ENCODE measurements around the gene ATRAID.
"Not testable (repeated sequence)": the region's sequence is repeated elsewhere in the genome, so short reads cannot be mapped to it uniquely, and the experiment has no call there.

ATRAID gene

DNA sequence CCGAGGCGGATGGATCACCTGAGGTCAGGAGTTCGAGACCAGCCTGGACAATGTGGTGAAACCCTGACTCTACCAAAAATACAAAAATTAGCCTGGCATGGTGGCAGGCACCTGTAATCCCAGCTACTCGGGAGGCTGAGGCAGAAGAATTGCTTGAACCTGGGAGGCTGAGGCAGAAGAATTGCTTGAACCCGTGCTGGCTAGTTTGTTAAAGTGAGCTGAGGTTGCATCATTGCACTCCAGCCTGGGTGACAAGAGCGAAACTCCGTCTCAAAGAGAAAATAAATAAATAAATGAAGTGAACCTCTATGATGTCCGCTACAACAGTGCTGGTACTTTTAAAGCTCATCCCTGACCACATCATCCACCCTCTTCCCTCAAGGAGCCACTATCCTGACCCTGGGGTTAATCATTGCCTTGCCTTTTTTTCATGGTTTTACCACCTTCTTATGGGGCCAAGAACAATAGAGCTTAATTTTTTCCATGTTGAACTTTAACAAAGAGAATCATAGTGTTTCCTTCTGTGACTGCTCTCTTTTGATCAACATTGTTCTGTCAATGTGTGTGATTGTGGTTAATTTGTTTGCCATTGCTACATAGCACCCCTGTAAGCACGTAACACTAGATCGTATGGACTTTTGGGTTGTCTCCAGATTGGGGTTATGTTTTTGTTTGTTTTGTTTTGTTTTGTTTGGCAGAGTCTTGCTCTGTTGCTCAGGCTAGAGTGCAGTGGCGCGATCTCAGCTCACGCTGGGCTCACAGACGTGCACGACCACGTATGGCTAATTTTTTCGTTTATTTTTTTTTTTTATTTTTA, 17.1 kb upstream of the ATRAID start:
- H3K4me1 ChIP-seq (ENCODE audit: control insufficient read depth, insufficient read depth, low read length): no peaks in the 10 kb centered on the region
- H3K27ac ChIP-seq (ENCODE audit: insufficient read depth, low read depth, low read length, poor library complexity, severe bottlenecking): no peak overlapping the region
- no peaks in the 10 kb centered on the region for H3K9me3 ChIP-seq (ENCODE audit: control insufficient read depth, low read length)
- WGBS, 2 experiments: 87 to 90% methylated on average over 17 of the region's 17 CpGs
- H3K36me3 ChIP-seq (ENCODE audit: control insufficient read depth, insufficient read depth, low read length): no peaks in the 10 kb centered on the region
- no peaks in the 10 kb centered on the region for H3K27me3 ChIP-seq (ENCODE audit: control insufficient read depth, insufficient read depth, low read length, poor library complexity, severe bottlenecking)
- H3K4me3 ChIP-seq (ENCODE audit: insufficient read depth, low read depth, low read length): no peak overlapping the region

DNA sequence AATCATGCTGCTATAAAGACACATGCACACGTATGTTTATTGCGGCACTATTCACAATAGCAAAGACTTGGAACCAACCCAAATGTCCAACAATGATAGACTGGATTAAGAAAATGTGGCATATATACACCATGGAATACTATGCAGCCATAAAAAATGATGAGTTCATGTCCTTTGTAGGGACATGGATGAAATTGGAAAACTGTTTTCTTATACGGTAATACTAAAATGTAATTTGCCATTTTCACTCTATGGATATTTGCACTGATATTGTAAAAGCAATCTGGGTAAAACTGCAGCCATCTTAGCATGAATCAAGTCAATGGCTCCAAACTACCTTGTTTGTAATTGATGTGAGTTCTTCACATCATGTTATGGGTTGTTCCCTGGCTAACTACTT, 16.0 kb upstream of the ATRAID start:
- not testable (repeated sequence) for H3K36me3 ChIP-seq (ENCODE audit: control insufficient read depth, insufficient read depth, low read length); H3K27me3 ChIP-seq (ENCODE audit: control insufficient read depth, insufficient read depth, low read length, poor library complexity, severe bottlenecking); H3K9me3 ChIP-seq (ENCODE audit: control insufficient read depth, low read length); H3K27ac ChIP-seq (ENCODE audit: insufficient read depth, low read depth, low read length, poor library complexity, severe bottlenecking); H3K4me1 ChIP-seq (ENCODE audit: control insufficient read depth, insufficient read depth, low read length); H3K4me3 ChIP-seq (ENCODE audit: insufficient read depth, low read depth, low read length)
- WGBS, 2 experiments: 93 to 100% methylated on average over 1 of the region's 3 CpGs

DNA sequence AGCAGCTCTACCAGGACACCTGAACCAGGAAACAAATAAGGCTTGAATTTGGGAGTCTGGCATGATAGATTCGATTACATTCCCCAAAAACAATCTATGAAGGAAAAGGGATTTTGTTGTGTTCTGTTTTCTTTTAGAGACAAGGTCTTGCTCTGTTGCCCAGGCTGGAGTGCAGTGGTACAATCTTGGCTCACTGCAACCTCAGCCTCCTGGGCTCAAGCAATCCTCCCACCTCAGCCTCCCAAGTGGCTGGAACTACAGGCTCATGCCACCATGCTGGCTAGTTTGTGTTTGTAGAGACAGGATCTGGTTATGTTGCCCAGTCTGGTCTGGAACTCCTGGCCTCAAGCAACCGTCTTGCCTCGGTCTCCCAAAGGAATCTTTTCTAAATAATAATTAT, 13.8 kb upstream of the ATRAID start:
- not testable (repeated sequence) for H3K4me1 ChIP-seq (ENCODE audit: control insufficient read depth, insufficient read depth, low read length); H3K4me3 ChIP-seq (ENCODE audit: insufficient read depth, low read depth, low read length); H3K27ac ChIP-seq (ENCODE audit: insufficient read depth, low read depth, low read length, poor library complexity, severe bottlenecking); H3K27me3 ChIP-seq (ENCODE audit: control insufficient read depth, insufficient read depth, low read length, poor library complexity, severe bottlenecking); H3K36me3 ChIP-seq (ENCODE audit: control insufficient read depth, insufficient read depth, low read length); H3K9me3 ChIP-seq (ENCODE audit: control insufficient read depth, low read length)
- 82 to 95% methylated on average over 3 of the region's 3 CpGs for WGBS, 2 experiments

DNA sequence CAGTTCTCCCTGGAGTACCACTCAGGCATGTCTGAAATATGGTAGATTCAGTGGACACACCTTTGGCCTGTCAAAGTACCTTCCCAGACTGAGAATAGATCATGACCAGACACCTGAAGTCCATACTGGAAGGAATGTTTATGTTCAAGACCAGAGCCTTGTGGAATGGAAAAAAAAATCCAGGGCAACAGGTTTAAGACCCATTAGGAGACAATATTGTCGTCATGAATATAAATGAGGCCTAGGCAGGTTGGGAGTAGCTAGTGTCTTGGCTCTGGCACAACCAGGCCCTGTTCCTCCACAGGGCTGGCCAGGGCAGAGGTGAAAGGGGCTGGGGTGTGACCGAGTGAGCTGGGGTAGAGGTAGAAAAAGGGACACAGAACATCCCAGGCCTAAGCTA, 13.2 kb upstream of the ATRAID start:
- no peaks in the 10 kb centered on the region for H3K4me1 ChIP-seq (ENCODE audit: control insufficient read depth, insufficient read depth, low read length)
- peaks cover 8% of the 10 kb centered on the region for H3K36me3 ChIP-seq (ENCODE audit: control insufficient read depth, insufficient read depth, low read length)
- H3K4me3 ChIP-seq (ENCODE audit: insufficient read depth, low read depth, low read length): no peak overlapping the region
- WGBS, 2 experiments: 84 to 90% methylated on average over 2 of the region's 2 CpGs
- H3K9me3 ChIP-seq (ENCODE audit: control insufficient read depth, low read length): no peaks in the 10 kb centered on the region
- H3K27me3 ChIP-seq (ENCODE audit: control insufficient read depth, insufficient read depth, low read length, poor library complexity, severe bottlenecking): no peaks in the 10 kb centered on the region
- no peak overlapping the region for H3K27ac ChIP-seq (ENCODE audit: insufficient read depth, low read depth, low read length, poor library complexity, severe bottlenecking)

DNA sequence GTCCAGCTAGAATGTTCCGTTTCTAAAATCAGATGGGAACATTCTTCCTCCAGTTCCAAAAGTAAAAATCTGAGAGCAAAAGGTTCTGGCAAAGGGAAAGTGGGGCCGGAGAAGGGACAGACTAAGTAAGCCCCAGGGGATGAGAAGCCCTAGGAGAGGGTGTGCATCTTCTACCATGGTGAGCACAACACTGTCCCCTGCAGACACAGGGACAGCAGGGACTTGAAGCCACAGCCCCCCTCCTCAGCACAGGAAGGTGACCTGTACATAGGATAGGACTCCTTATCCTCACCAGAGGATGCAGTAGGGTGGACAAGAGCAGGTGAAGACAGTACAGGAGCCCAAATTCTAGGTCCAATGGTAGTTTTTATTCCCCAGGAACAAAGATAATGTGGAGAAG, 12.6 kb upstream of the ATRAID start:
- no peak overlapping the region for H3K4me3 ChIP-seq (ENCODE audit: insufficient read depth, low read depth, low read length)
- H3K9me3 ChIP-seq (ENCODE audit: control insufficient read depth, low read length): no peaks in the 10 kb centered on the region
- H3K4me1 ChIP-seq (ENCODE audit: control insufficient read depth, insufficient read depth, low read length): no peaks in the 10 kb centered on the region
- no peaks in the 10 kb centered on the region for H3K27me3 ChIP-seq (ENCODE audit: control insufficient read depth, insufficient read depth, low read length, poor library complexity, severe bottlenecking)
- H3K27ac ChIP-seq (ENCODE audit: insufficient read depth, low read depth, low read length, poor library complexity, severe bottlenecking): no peak overlapping the region
- peaks cover 14% of the 10 kb centered on the region for H3K36me3 ChIP-seq (ENCODE audit: control insufficient read depth, insufficient read depth, low read length)
- 89 to 97% methylated on average over 2 of the region's 2 CpGs for WGBS, 2 experiments

DNA sequence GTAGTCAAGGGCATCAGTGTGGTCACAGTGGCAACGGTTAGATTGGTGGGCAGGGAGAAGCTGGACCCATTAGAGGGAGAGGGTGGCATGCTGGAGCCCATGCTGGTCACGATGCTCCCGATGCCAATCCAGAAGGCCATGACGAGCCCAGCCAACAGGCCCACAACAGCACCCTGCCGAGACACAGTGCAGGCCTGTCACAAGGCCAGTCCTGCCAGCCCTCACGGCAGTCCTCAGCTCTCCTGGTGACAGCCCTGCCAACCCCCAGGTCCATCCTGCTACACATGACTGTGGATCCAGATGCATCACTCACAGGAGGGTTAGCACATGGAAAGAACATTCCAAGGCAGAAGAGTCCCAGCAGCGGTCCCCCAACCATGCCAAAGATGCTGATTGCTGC, 10.2 kb upstream of the ATRAID start:
- Histone ChIP-seq H3K9me3 (ENCODE audit: control insufficient read depth, low read length) (no peaks in the 10 kb centered on the region), H3K27me3 (ENCODE audit: control insufficient read depth, insufficient read depth, low read length, poor library complexity, severe bottlenecking) (no peaks in the 10 kb centered on the region), H3K4me1 (ENCODE audit: control insufficient read depth, insufficient read depth, low read length) (no peaks in the 10 kb centered on the region), H3K4me3 (ENCODE audit: insufficient read depth, low read depth, low read length) (no peak overlapping the region), H3K27ac (ENCODE audit: insufficient read depth, low read depth, low read length, poor library complexity, severe bottlenecking) (no peak overlapping the region), H3K36me3 (ENCODE audit: control insufficient read depth, insufficient read depth, low read length) (peaks cover 38% of the 10 kb centered on the region)
- 95 to 96% methylated on average over 7 of the region's 7 CpGs for WGBS, 2 experiments

DNA sequence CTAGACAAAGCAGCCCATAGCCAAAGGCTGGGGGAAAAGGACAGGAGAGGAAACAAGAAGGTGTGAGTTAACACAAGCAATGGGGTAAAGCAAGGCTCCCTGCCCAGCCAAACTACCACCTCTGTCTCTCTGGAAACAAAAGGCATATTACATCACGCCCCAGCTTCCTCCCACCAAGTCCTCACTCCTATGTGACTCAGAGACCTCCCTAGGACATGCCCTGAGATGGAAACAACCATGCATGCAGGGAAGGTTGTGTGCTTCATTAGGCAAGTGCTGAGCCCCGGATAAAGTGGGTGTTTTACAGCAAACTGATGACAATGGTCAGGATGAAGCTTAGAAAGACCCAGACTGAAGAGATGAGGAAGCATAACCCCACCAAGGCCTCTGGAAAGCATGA, 9.0 kb upstream of the ATRAID start:
- peaks cover 50% of the 10 kb centered on the region for H3K36me3 ChIP-seq (ENCODE audit: control insufficient read depth, insufficient read depth, low read length)
- no peaks in the 10 kb centered on the region for H3K4me1 ChIP-seq (ENCODE audit: control insufficient read depth, insufficient read depth, low read length)
- H3K27me3 ChIP-seq (ENCODE audit: control insufficient read depth, insufficient read depth, low read length, poor library complexity, severe bottlenecking): no peaks in the 10 kb centered on the region
- WGBS, 2 experiments: 90 to 94% methylated on average over 2 of the region's 2 CpGs
- no peak overlapping the region for H3K27ac ChIP-seq (ENCODE audit: insufficient read depth, low read depth, low read length, poor library complexity, severe bottlenecking)
- H3K4me3 ChIP-seq (ENCODE audit: insufficient read depth, low read depth, low read length): no peak overlapping the region
- no peaks in the 10 kb centered on the region for H3K9me3 ChIP-seq (ENCODE audit: control insufficient read depth, low read length)

DNA sequence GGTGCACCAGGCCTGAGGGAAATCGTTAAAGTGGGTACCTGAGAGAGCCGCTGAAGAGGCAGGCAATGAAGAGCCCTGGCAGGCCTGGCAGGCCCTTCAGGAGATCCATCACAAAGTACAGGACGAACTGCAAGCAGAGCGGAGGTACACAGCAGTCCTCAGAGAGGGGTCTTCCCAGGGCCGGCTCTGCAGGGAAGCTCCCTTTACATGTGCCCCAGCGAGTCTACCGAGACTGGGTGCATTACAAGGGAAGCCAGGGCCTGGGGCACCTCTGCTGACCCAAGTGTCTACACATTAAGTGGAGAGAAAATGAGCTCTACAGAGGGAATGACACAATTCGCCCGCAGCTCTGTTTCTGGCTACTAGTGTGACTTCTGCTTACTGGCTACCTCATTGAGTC, 8.1 kb upstream of the ATRAID start:
- H3K4me3 ChIP-seq (ENCODE audit: insufficient read depth, low read depth, low read length): no peak overlapping the region
- H3K36me3 ChIP-seq (ENCODE audit: control insufficient read depth, insufficient read depth, low read length): peaks cover 51% of the 10 kb centered on the region
- no peaks in the 10 kb centered on the region for H3K27me3 ChIP-seq (ENCODE audit: control insufficient read depth, insufficient read depth, low read length, poor library complexity, severe bottlenecking)
- no peak overlapping the region for H3K27ac ChIP-seq (ENCODE audit: insufficient read depth, low read depth, low read length, poor library complexity, severe bottlenecking)
- no peaks in the 10 kb centered on the region for H3K9me3 ChIP-seq (ENCODE audit: control insufficient read depth, low read length)
- peaks cover 5% of the 10 kb centered on the region for H3K4me1 ChIP-seq (ENCODE audit: control insufficient read depth, insufficient read depth, low read length)
- WGBS, 2 experiments: 95% methylated on average over 9 of the region's 9 CpGs

DNA sequence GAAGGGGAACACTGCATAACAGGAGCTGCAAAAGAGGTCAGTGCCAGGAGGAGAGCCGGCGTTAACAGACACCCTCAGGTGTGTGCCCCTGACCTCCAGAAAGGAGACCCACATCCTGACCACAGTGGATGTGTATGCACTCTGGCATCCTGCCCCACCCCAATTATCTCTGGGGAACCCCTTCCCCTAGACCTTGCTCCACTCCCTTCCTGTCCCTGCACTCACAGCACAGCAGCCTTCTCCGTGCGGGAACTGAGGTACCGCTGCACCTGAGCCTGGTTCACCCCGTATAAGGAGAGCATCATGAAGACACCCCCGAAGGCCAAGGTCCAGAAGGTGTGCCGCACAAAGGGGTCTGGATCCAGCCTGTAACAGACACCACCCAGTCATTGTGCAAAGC, 7.3 kb upstream of the ATRAID start:
- Histone ChIP-seq H3K27me3 (ENCODE audit: control insufficient read depth, insufficient read depth, low read length, poor library complexity, severe bottlenecking) (no peaks in the 10 kb centered on the region), H3K4me3 (ENCODE audit: insufficient read depth, low read depth, low read length) (no peak overlapping the region), H3K4me1 (ENCODE audit: control insufficient read depth, insufficient read depth, low read length) (peaks cover 5% of the 10 kb centered on the region), H3K36me3 (ENCODE audit: control insufficient read depth, insufficient read depth, low read length) (peaks cover 51% of the 10 kb centered on the region), H3K27ac (ENCODE audit: insufficient read depth, low read depth, low read length, poor library complexity, severe bottlenecking) (no peak overlapping the region), H3K9me3 (ENCODE audit: control insufficient read depth, low read length) (no peaks in the 10 kb centered on the region)
- WGBS, 2 experiments: 95% methylated on average over 8 of the region's 8 CpGs

DNA sequence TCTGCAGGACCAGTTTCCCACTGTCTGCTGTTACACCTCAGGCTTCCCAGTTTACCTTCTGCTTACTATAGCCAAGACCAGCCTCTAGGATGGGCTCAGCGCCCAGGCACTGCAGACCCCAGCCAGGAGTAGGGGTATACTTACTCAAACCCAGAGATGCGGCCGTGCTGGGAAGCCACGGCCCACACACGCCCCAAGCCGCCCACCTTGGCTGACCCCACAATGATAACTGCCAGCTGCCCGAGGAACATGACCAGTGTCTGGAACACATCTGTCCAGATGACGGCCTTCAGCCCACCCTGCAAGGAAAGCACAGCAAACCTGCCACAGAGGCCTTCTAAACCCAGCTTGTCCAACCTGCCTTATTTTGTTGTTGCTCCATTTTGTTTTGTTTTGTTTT, 6.6 kb upstream of the ATRAID start:
- peaks cover 5% of the 10 kb centered on the region for H3K4me1 ChIP-seq (ENCODE audit: control insufficient read depth, insufficient read depth, low read length)
- H3K36me3 ChIP-seq (ENCODE audit: control insufficient read depth, insufficient read depth, low read length): peaks cover 51% of the 10 kb centered on the region
- 92 to 95% methylated on average over 8 of the region's 8 CpGs for WGBS, 2 experiments
- H3K9me3 ChIP-seq (ENCODE audit: control insufficient read depth, low read length): no peaks in the 10 kb centered on the region
- H3K27me3 ChIP-seq (ENCODE audit: control insufficient read depth, insufficient read depth, low read length, poor library complexity, severe bottlenecking): no peaks in the 10 kb centered on the region
- no peak overlapping the region for H3K27ac ChIP-seq (ENCODE audit: insufficient read depth, low read depth, low read length, poor library complexity, severe bottlenecking)
- no peak overlapping the region for H3K4me3 ChIP-seq (ENCODE audit: insufficient read depth, low read depth, low read length)

DNA sequence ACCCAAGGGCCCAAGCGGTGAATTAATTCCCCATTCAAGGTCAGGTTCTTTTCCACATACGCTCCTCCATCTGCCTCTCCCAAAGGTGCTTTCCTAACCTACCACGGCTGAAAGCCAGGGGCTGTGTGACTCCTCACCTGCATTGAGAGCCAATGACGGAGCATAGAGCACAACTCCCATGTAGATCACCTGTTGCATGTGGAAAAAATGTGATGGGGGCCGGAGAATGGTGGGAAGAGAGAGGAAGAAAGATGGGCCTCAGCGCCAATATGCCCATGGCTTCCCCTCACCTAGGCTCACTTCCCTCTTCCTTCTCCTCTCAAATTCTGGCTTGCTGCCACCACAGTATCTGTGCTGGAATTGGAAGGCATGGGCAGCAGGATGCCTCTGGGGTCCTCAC, 5.5 kb upstream of the ATRAID start:
- H3K9me3 ChIP-seq (ENCODE audit: control insufficient read depth, low read length): no peaks in the 10 kb centered on the region
- peaks cover 51% of the 10 kb centered on the region for H3K36me3 ChIP-seq (ENCODE audit: control insufficient read depth, insufficient read depth, low read length)
- no peak overlapping the region for H3K27ac ChIP-seq (ENCODE audit: insufficient read depth, low read depth, low read length, poor library complexity, severe bottlenecking)
- no peak overlapping the region for H3K4me3 ChIP-seq (ENCODE audit: insufficient read depth, low read depth, low read length)
- 95 to 97% methylated on average over 6 of the region's 6 CpGs for WGBS, 2 experiments
- H3K27me3 ChIP-seq (ENCODE audit: control insufficient read depth, insufficient read depth, low read length, poor library complexity, severe bottlenecking): no peaks in the 10 kb centered on the region
- H3K4me1 ChIP-seq (ENCODE audit: control insufficient read depth, insufficient read depth, low read length): peaks cover 5% of the 10 kb centered on the region
